NOMO-1 treated with dmso at 0.1 percent for 144 hours (cell line): ENCODE results near the gene FBXW9.
"Not testable (repeated sequence)": the region's sequence is repeated elsewhere in the genome, so short reads cannot be mapped to it uniquely, and the experiment has no call there.

Experiments
- DNase-seq: peaks from one replicate; lab custom pipeline; 2025; ENCODE audit not compliant: unreplicated experiment; lab: John Stamatoyannopoulos, UW

The FBXW9 gene

GRCh38 chr19:12681074-12681987 is 15.1 kb downstream of the FBXW9 start, which contains the start of gene DHPS:
TSS of gene DHPS (minus strand) at chr19:12681880. CDS start at chr19:12681766, 114 bp downstream.
- peak; percentile 95 for DNase-seq

- no peak for DNase-seq
These were observed 16.4 kb downstream of the FBXW9 start for GRCh38 chr19:12680034-12680433.

GRCh38 chr19:12678039-12678438 is 18.4 kb downstream of the FBXW9 start:
- not testable (repeated sequence) for DNase-seq

- no peak for DNase-seq
These were observed 19.5 kb downstream of the FBXW9 start for GRCh38 chr19:12676928-12677327.

GRCh38 chr19:12676384-12676792 is 20.0 kb downstream of the FBXW9 start:
- peak; percentile 16 for DNase-seq

- DNase-seq: no peak
These were observed 20.5 kb downstream of the FBXW9 start for GRCh38 chr19:12675940-12676339.

- DNase-seq: no peak
These were observed 21.0 kb downstream of the FBXW9 start for GRCh38 chr19:12675399-12675798.

- no peak for DNase-seq
These were observed 23.7 kb downstream of the FBXW9 start for GRCh38 chr19:12672744-12673143.

GRCh38 chr19:12670159-12670928 is 26.1 kb downstream of the FBXW9 start:
- DNase-seq: no peak

- peak; percentile 77 for DNase-seq
These were observed 26.9 kb downstream of the FBXW9 start for GRCh38 chr19:12669270-12670158.

- no peak for DNase-seq
These were observed 27.5 kb downstream of the FBXW9 start for GRCh38 chr19:12668932-12669269.

GRCh38 chr19:12668346-12668745 is 28.1 kb downstream of the FBXW9 start:
- no peak for DNase-seq

GRCh38 chr19:12667731-12668302 is 28.6 kb downstream of the FBXW9 start:
- no peak for DNase-seq

- DNase-seq: peak; percentile 46
These were observed 30.0 kb downstream of the FBXW9 start, which contains the start of the genes MAN2B1 and WDR83 for GRCh38 chr19:12666265-12667048. TSS of gene MAN2B1 (minus strand) at chr19:12666742. CDS start at chr19:12666701, 41 bp downstream. TSS of gene WDR83 (plus strand) at chr19:12666807. CDS start at chr19:12669791, 2,984 bp downstream.

- no peak for DNase-seq
These were observed 30.7 kb downstream of the FBXW9 start for GRCh38 chr19:12665671-12666264.

GRCh38 chr19:12665281-12665573 is 31.2 kb downstream of the FBXW9 start:
- peak; percentile 89 for DNase-seq

GRCh38 chr19:12664406-12665280 is 31.8 kb downstream of the FBXW9 start:
- DNase-seq: no peak

- no peak for DNase-seq
These were observed 35.5 kb downstream of the FBXW9 start for GRCh38 chr19:12660980-12661379.
